ENCODE results near the gene CC2D2A.

- TF ChIP-seq POLR2AphosphoS5 (IDR thresholded peaks at IDR 0.05; ENCODE audit: borderline replicate concordance, low read depth, low read length) (no peak), FOXP2 (optimal IDR thresholded peaks at IDR 0.05; ENCODE audit: control extremely low read depth, extremely low read length, insufficient read depth) (no peak)
Measured at GRCh38 chr4:15469402-15470127, at the start of gene CC2D2A.
